Lower leg skin (tissue), 3 donors: ENCODE measurements around the gene SLC9B2.

ENCODE experiments used
- POLR2A ChIP-seq, 2 donors: fragments of 450-650 bp; IDR thresholded peaks; one replicate each; pipeline ENCODE4 v1.6.1; 2016 to 2017; ENCODE audit warnings: antibody characterized with exemption in 2 of 2, mild to moderate bottlenecking in 1 of 2, moderate library complexity in 1 of 2
- TF ChIP-seq, protein P1 (sequence below), 3 donors: fragments of 450-650 bp; IDR thresholded peaks; one replicate each; pipeline ENCODE4 v1.5.1; 2016; ENCODE audit warnings: antibody characterized with exemption in 3 of 3, mild to moderate bottlenecking in 3 of 3, moderate library complexity in 2 of 3

DNA sequence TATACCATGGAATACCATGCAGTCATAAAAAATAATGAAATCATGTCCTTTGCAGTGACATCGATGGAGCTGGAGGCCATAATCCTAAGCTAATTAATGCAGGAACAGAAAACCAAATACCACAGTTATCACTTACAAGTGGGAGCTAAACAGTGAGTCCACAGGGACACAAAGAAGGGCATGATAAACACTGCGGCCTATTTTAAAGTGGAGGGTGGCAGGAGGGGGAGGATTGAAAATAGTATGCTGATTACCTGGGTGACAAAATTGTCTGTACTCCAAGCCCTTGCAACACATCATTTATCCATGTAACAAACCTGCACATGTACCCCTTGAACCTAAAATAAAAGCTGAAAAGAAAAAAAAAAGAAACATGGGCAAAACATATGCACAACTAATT lies 40.4 kb downstream of the SLC9B2 start:
- TF ChIP-seq, protein P1, sequence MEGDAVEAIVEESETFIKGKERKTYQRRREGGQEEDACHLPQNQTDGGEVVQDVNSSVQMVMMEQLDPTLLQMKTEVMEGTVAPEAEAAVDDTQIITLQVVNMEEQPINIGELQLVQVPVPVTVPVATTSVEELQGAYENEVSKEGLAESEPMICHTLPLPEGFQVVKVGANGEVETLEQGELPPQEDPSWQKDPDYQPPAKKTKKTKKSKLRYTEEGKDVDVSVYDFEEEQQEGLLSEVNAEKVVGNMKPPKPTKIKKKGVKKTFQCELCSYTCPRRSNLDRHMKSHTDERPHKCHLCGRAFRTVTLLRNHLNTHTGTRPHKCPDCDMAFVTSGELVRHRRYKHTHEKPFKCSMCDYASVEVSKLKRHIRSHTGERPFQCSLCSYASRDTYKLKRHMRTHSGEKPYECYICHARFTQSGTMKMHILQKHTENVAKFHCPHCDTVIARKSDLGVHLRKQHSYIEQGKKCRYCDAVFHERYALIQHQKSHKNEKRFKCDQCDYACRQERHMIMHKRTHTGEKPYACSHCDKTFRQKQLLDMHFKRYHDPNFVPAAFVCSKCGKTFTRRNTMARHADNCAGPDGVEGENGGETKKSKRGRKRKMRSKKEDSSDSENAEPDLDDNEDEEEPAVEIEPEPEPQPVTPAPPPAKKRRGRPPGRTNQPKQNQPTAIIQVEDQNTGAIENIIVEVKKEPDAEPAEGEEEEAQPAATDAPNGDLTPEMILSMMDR (IDR thresholded peaks at IDR 0.05) = no peak
- TF ChIP-seq POLR2A (IDR thresholded peaks at IDR 0.05) = no peak
